Loucy (cell line): ENCODE measurements around the gene KDM4B.

ENCODE experiments used
- H2AFZ ChIP-seq: fragments of 200-600 bp; sonication (generic); 2 replicates; pipeline ENCODE4 v1.6.0; 2016; ENCODE audit warnings: antibody characterized with exemption, mild to moderate bottlenecking, low read length, moderate library complexity
- H3F3A ChIP-seq: fragments of 200-600 bp; 2 replicates; pipeline ENCODE4 v1.6.0; 2016; ENCODE audit warnings: antibody characterized with exemption, low read depth, mild to moderate bottlenecking
- H3K27me3 ChIP-seq: fragments of 200-600 bp; sonication (generic); 2 replicates; pipeline ENCODE4 v1.6.1; 2014; ENCODE audit warnings: low read length, mild to moderate bottlenecking; ENCODE audit not compliant: insufficient read depth, poor library complexity, severe bottlenecking
- H3K36me3 ChIP-seq: fragments of 200-600 bp; sonication (generic); 2 replicates; pipeline ENCODE4 v1.6.1; 2016; ENCODE audit warnings: low read length; ENCODE audit not compliant: insufficient read depth
- H3K4me1 ChIP-seq: fragments of 200-600 bp; sonication (generic); 2 replicates; pipeline ENCODE4 v1.5.1; 2014; ENCODE audit warnings: low read length, mild to moderate bottlenecking; ENCODE audit not compliant: insufficient read depth, poor library complexity, severe bottlenecking
- H3K4me2 ChIP-seq: fragments of 200-600 bp; sonication (generic); 2 replicates; pipeline ENCODE4 v1.6.0; 2014; ENCODE audit warnings: antibody characterized with exemption, low read length, low read depth, mild to moderate bottlenecking; ENCODE audit not compliant: poor library complexity, severe bottlenecking
- H3K4me3 ChIP-seq: fragments of 200-600 bp; sonication (generic); 2 replicates; pipeline ENCODE4 v1.5.1; 2014; ENCODE audit warnings: low read length, mild to moderate bottlenecking, mixed read lengths; ENCODE audit not compliant: poor library complexity, severe bottlenecking
- H3K79me2 ChIP-seq: fragments of 200-600 bp; sonication (generic); 2 replicates; pipeline ENCODE4 v1.6.1; 2014; ENCODE audit warnings: low read length; ENCODE audit not compliant: insufficient read depth
- H3K9ac ChIP-seq: fragments of 200-600 bp; sonication (generic); 2 replicates; pipeline ENCODE4 v1.6.0; 2014; ENCODE audit warnings: mild to moderate bottlenecking, low read depth, low read length, moderate library complexity; ENCODE audit not compliant: poor library complexity, severe bottlenecking
- H3K9me2 ChIP-seq: fragments of 200-600 bp; sonication (generic); replicated peaks from 2 replicates; pipeline ENCODE4 v1.6.1; 2016; ENCODE audit warnings: low read depth, low read length, mixed read lengths
- H3K9me3 ChIP-seq: fragments of 200-600 bp; sonication (generic); 2 replicates; pipeline ENCODE4 v1.6.1; 2014; ENCODE audit warnings: mild to moderate bottlenecking, antibody characterized with exemption, low read length, low read depth; ENCODE audit not compliant: insufficient read depth
- H4K20me1 ChIP-seq: fragments of 200-600 bp; sonication (generic); 2 replicates; pipeline ENCODE4 v1.6.0; 2014; ENCODE audit warnings: antibody characterized with exemption, low read length, mild to moderate bottlenecking; ENCODE audit not compliant: insufficient read depth, poor library complexity, severe bottlenecking
- EZH2phosphoT487 ChIP-seq: fragments of 200-600 bp; IDR thresholded peaks from 2 replicates; pipeline ENCODE4 v1.6.1; 2018; ENCODE audit warnings: antibody characterized with exemption, mild to moderate bottlenecking, moderate library complexity, borderline replicate concordance
- TF ChIP-seq, protein P1 (sequence below): fragments of 200-600 bp; sonication (generic); conservative IDR thresholded peaks from 2 replicates; pipeline ENCODE4 v1.5.1; 2014; ENCODE audit warnings: mild to moderate bottlenecking, antibody characterized with exemption, low read length

The KDM4B gene

DNA sequence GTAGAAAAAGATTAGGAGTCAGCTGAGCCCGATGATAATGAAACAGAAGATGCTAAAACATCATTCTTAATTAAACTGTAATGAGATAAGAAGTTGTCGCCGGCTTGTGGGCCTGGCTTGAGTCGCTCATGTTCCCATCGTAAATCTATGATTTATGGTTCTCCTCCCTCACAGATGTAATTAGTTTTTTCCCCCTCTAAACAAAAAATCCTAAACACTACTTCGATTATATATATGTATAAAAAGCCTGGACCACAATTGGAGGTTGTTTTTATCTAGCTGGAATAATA lies 220.3 kb downstream of the KDM4B start:
- Histone ChIP-seq H3K9me3 (no peaks in the 10 kb centered on the region), H3K9me2 (no peaks in the 10 kb centered on the region), H3K27me3 (no peaks in the 10 kb centered on the region), H2AFZ (no peak overlapping the region), H3K4me3 (no peak overlapping the region), H3K79me2 (no peaks in the 10 kb centered on the region), H3K9ac (no peak overlapping the region), H3K36me3 (no peaks in the 10 kb centered on the region), H4K20me1 (no peaks in the 10 kb centered on the region), H3F3A (no peaks in the 10 kb centered on the region), H3K4me2 (no peak overlapping the region), H3K4me1 (no peaks in the 10 kb centered on the region)
- TF ChIP-seq EZH2phosphoT487 = no peak
- TF ChIP-seq, protein P1, sequence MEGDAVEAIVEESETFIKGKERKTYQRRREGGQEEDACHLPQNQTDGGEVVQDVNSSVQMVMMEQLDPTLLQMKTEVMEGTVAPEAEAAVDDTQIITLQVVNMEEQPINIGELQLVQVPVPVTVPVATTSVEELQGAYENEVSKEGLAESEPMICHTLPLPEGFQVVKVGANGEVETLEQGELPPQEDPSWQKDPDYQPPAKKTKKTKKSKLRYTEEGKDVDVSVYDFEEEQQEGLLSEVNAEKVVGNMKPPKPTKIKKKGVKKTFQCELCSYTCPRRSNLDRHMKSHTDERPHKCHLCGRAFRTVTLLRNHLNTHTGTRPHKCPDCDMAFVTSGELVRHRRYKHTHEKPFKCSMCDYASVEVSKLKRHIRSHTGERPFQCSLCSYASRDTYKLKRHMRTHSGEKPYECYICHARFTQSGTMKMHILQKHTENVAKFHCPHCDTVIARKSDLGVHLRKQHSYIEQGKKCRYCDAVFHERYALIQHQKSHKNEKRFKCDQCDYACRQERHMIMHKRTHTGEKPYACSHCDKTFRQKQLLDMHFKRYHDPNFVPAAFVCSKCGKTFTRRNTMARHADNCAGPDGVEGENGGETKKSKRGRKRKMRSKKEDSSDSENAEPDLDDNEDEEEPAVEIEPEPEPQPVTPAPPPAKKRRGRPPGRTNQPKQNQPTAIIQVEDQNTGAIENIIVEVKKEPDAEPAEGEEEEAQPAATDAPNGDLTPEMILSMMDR = no peak

DNA sequence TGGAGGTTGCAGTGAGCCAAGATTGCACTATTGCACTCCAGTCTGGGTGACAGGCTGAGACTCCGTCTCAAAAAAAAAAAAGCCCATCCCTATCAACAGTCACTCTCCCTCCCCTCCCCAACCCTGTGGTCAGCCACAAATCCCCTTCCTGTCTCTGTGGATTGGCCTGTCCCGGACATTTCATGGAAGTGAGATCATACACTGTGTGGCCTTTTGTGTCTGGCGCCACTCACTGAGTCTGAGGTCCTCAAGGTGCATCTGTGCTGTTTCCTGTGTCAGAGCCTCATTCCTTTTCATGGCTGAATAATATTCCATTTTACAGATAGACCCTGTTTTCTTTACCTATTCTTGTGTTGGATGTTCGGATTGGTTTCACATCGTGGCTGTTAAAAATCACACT lies 222.2 kb downstream of the KDM4B start:
- no peak overlapping the region for H2AFZ ChIP-seq

DNA sequence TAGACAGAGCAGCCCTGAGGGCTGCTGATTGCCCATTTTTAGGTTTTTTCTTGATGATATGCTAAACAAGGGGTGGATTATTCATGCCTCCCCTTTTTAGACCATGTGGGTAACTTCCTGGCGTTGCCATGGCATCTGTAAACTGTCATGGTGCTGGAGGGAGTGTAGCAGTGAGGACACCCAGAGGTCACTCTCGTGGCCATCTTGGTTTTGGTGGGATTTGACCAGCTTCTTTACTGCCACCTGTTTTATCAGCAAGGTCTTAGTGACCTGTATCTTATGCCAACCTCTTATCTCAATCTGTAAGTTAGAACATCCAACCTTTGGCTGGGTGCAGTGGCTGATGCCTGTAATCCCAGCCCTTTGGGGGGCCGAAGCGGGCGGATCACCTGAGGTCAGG lies 223.7 kb downstream of the KDM4B start:
- no peak for TF ChIP-seq EZH2phosphoT487
- TF ChIP-seq, protein P1 = no peak
- H2AFZ ChIP-seq = no peak overlapping the region
- no peak overlapping the region for H3K4me2 ChIP-seq
- no peak overlapping the region for H3K9ac ChIP-seq
- H3K4me1 ChIP-seq = no peaks in the 10 kb centered on the region
- H3K9me2 ChIP-seq = no peaks in the 10 kb centered on the region
- H3K79me2 ChIP-seq = no peaks in the 10 kb centered on the region
- no peaks in the 10 kb centered on the region for H3F3A ChIP-seq
- H3K27me3 ChIP-seq = no peaks in the 10 kb centered on the region
- no peaks in the 10 kb centered on the region for H3K9me3 ChIP-seq
- H3K4me3 ChIP-seq = no peak overlapping the region
- H4K20me1 ChIP-seq = no peaks in the 10 kb centered on the region
- H3K36me3 ChIP-seq = no peaks in the 10 kb centered on the region

More for the DNA sequence above, 222.2 kb downstream of the KDM4B start:
- no peaks in the 10 kb centered on the region for H3F3A ChIP-seq
- no peaks in the 10 kb centered on the region for H3K9me3 ChIP-seq
- no peak overlapping the region for H3K4me2 ChIP-seq
- no peak overlapping the region for H3K9ac ChIP-seq
- no peaks in the 10 kb centered on the region for H3K9me2 ChIP-seq
- TF ChIP-seq, protein P1 = no peak
- TF ChIP-seq EZH2phosphoT487 = no peak
- no peaks in the 10 kb centered on the region for H3K27me3 ChIP-seq
- H4K20me1 ChIP-seq = no peaks in the 10 kb centered on the region
- no peaks in the 10 kb centered on the region for H3K79me2 ChIP-seq
- H3K4me3 ChIP-seq = no peak overlapping the region
- H3K36me3 ChIP-seq = no peaks in the 10 kb centered on the region
- no peaks in the 10 kb centered on the region for H3K4me1 ChIP-seq
